ENCODE results near the gene ASCC1.

DNA sequence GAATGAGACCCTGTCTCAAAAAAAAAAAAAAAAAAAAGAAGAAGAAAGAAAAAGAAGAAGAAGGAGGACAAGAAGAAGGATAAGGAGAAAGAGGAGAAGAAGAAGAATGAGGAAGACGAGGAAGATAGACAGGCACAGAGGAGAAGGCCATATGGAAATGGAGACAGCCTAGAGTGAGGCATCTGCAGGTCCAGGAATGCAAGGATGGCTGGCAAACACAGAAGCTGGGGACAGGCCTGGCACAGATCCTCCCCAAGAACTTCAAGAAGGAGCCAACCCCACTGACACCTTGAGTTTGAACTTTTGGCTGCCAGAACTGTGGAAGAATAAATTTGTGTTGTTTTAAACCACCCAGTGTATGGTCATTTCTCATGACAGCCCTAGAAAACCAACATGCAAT lies 166.6 kb downstream of the ASCC1 start:
- TF ChIP-seq CTCF (conservative IDR thresholded peaks at IDR 0.05; ENCODE audit: low read depth, low read length) (no peak), EZH2 (IDR thresholded peaks at IDR 0.05; ENCODE audit: borderline replicate concordance, low read depth, low read length, poor library complexity, severe bottlenecking) (no peak)
